Tibial artery (tissue), 4 donors: ENCODE measurements around the gene DOLPP1.
"Not testable (repeated sequence)": the region's sequence is repeated elsewhere in the genome, so short reads cannot be mapped to it uniquely, and the experiment has no call there.

Experiments used
- DNase-seq, 2 donors: peaks; one replicate each; pipeline ENCODE4 v3.0.0-alpha.2; 2019
- H3K27ac ChIP-seq, 2 donors: fragments of 200-600 bp; sonication (generic) in 1 of 2; 1 replicate in 1 of 2; 2 replicates in 1 of 2; pipeline ENCODE4 v1.5.1; 2018 to 2019; ENCODE audit warnings: mild to moderate bottlenecking in 1 of 2
- H3K27me3 ChIP-seq, 2 donors: fragments of 200-600 bp; sonication (generic) in 1 of 2; one replicate each; pipeline versions ENCODE4 v1.5.1 to v1.6.0; 2016 to 2019
- H3K36me3 ChIP-seq, 3 donors: fragments of 200-600 bp; sonication (generic) in 2 of 3; one replicate each; pipeline ENCODE4 v1.5.1; 2016 to 2019; ENCODE audit warnings: mild to moderate bottlenecking in 2 of 3
- H3K4me1 ChIP-seq, 4 donors: fragments of 200-600 bp; sonication (generic) in 2 of 4; 1 replicate in 3 of 4; 2 replicates in 1 of 4; pipeline ENCODE4 v1.5.1; 2016 to 2019
- H3K4me3 ChIP-seq, 2 donors: fragments of 200-600 bp; sonication (generic) in 1 of 2; 1 replicate in 1 of 2; 2 replicates in 1 of 2; pipeline ENCODE4 v1.5.1; 2018 to 2019; ENCODE audit warnings: mild to moderate bottlenecking in 2 of 2
- H3K9me3 ChIP-seq, 3 donors: fragments of 200-600 bp; sonication (generic) in 1 of 3; one replicate each; pipeline ENCODE4 v1.5.1; 2016 to 2019
- CTCF ChIP-seq, 2 experiments: fragments of 200-600 bp in 1 of 2; fragments of 450-650 bp in 1 of 2; IDR thresholded peaks; one replicate each; pipeline ENCODE4 v1.5.1; 2017 to 2019; ENCODE audit warnings: antibody characterized with exemption in 2 of 2, mild to moderate bottlenecking in 1 of 2, moderate library complexity in 1 of 2
- intact Hi-C: fragments of 100-400 bp; cut with DNase I; formaldehyde crosslinking; loops from one replicate; pipeline ENCODE4 v1.15.0; 2023; ENCODE audit warnings: low total_unique reads

DOLPP1 gene

GRCh38 chr9:129080601-129081387, at the start of gene DOLPP1:
TSS of gene DOLPP1 (plus strand) at chr9:129081111. CDS start at chr9:129081132, 21 bp downstream.
- intact Hi-C loops, result no loop called here
- no peaks in the 10 kb centered on the region for H3K9me3 ChIP-seq
- H3K4me3 ChIP-seq, result peak within 1 kb of the TSS; percentile 79 to 93
- no peaks in the 10 kb centered on the region for H3K27me3 ChIP-seq
- peaks cover 7 to 16% (median 10%) of the 10 kb centered on the region in 3 donors for H3K36me3 ChIP-seq
- TF ChIP-seq CTCF (IDR thresholded peaks at IDR 0.05), result peak in 1 of 2 experiments; percentile 59
- H3K4me1 ChIP-seq, result peaks cover 0 to 23% (median 16%) of the 10 kb centered on the region in 4 donors
- H3K27ac ChIP-seq, result peak within 1 kb of the TSS; percentile 77 to 83
- DNase-seq, result peak; percentile 99

- DNase-seq, result no peak
- H3K9me3 ChIP-seq, result no peaks in the 10 kb centered on the region
- no peak overlapping the region for H3K27ac ChIP-seq
- intact Hi-C loops, result no loop called here
- H3K36me3 ChIP-seq, result no peaks in the 10 kb centered on the region
- peaks cover 0 to 16% (median 12%) of the 10 kb centered on the region in 4 donors for H3K4me1 ChIP-seq
- no peak overlapping the region for H3K4me3 ChIP-seq
- TF ChIP-seq CTCF (IDR thresholded peaks at IDR 0.05), result no peak
- H3K27me3 ChIP-seq, result no peaks in the 10 kb centered on the region
Measured at GRCh38 chr9:129031514-129031913, 49.4 kb upstream of the DOLPP1 start.

GRCh38 chr9:129032541-129033159, 48.3 kb upstream of the DOLPP1 start:
- H3K27ac ChIP-seq, result no peak overlapping the region
- no peak for TF ChIP-seq CTCF (IDR thresholded peaks at IDR 0.05)
- H3K4me3 ChIP-seq, result no peak overlapping the region
- no peaks in the 10 kb centered on the region for H3K36me3 ChIP-seq
- no peaks in the 10 kb centered on the region for H3K27me3 ChIP-seq
- no peaks in the 10 kb centered on the region for H3K9me3 ChIP-seq
- no peak for DNase-seq
- intact Hi-C loops, result no loop called here
- peaks cover 0 to 13% (median 9%) of the 10 kb centered on the region in 4 donors for H3K4me1 ChIP-seq

GRCh38 chr9:129033216-129033615, 47.7 kb upstream of the DOLPP1 start:
- Histone ChIP-seq H3K27me3 (no peaks in the 10 kb centered on the region), H3K36me3 (no peaks in the 10 kb centered on the region), H3K4me1 (peaks cover 0 to 18% (median 14%) of the 10 kb centered on the region in 4 donors), H3K27ac (no peak overlapping the region), H3K9me3 (no peaks in the 10 kb centered on the region), H3K4me3 (no peak overlapping the region)
- no peak for TF ChIP-seq CTCF (IDR thresholded peaks at IDR 0.05)
- no peak for DNase-seq
- intact Hi-C loops, result no loop called here

- DNase-seq, result peak in 1 of 2 donors; percentile 69
- H3K9me3 ChIP-seq, intact Hi-C loops, H3K36me3 ChIP-seq, H3K27me3 ChIP-seq: not testable (repeated sequence)
- H3K4me3 ChIP-seq, result peak overlapping the region; percentile 87 to 100
- peaks cover 0 to 29% (median 18%) of the 10 kb centered on the region in 4 donors for H3K4me1 ChIP-seq
- peak overlapping the region; percentile 74 to 90 for H3K27ac ChIP-seq
Measured at GRCh38 chr9:129035838-129036237, 45.1 kb upstream of the DOLPP1 start.
